ENCODE results near the gene AKAP13.
"Not testable (repeated sequence)": the region's sequence is repeated elsewhere in the genome, so short reads cannot be mapped to it uniquely, and the experiment has no call there.

The AKAP13 gene

GRCh38 chr15:85481543-85481942 lies 101.1 kb downstream of the AKAP13 start:
- not testable (repeated sequence) for DNase-seq

GRCh38 chr15:85482894-85483293 lies 102.5 kb downstream of the AKAP13 start:
- DNase-seq, result no peak

GRCh38 chr15:85483955-85484354 lies 103.6 kb downstream of the AKAP13 start:
- DNase-seq, result not testable (repeated sequence)

GRCh38 chr15:85484923-85485322 lies 104.5 kb downstream of the AKAP13 start:
- DNase-seq, result not testable (repeated sequence)

GRCh38 chr15:85485956-85486567 lies 105.7 kb downstream of the AKAP13 start:
- DNase-seq, result peak; percentile 50 to 54

- DNase-seq, result not testable (repeated sequence)
These were observed 107.4 kb downstream of the AKAP13 start for GRCh38 chr15:85487796-85488195.

GRCh38 chr15:85488997-85489396 lies 108.6 kb downstream of the AKAP13 start:
- DNase-seq, result no peak

- no peak for DNase-seq
These were observed 109.5 kb downstream of the AKAP13 start for GRCh38 chr15:85489773-85490493.

GRCh38 chr15:85490856-85491255 lies 110.5 kb downstream of the AKAP13 start:
- no peak for DNase-seq

GRCh38 chr15:85491691-85492090 lies 111.3 kb downstream of the AKAP13 start:
- no peak for DNase-seq

GRCh38 chr15:85492406-85492805 lies 112.0 kb downstream of the AKAP13 start:
- no peak for DNase-seq

- no peak for DNase-seq
These were observed 112.9 kb downstream of the AKAP13 start for GRCh38 chr15:85493260-85493659.

GRCh38 chr15:85494048-85494777 lies 113.8 kb downstream of the AKAP13 start:
- DNase-seq, result no peak

GRCh38 chr15:85495096-85495495 lies 114.7 kb downstream of the AKAP13 start:
- no peak for DNase-seq

- no peak for DNase-seq
These were observed 115.1 kb downstream of the AKAP13 start for GRCh38 chr15:85495544-85495943.

GRCh38 chr15:85496151-85496550 lies 115.7 kb downstream of the AKAP13 start:
- no peak for DNase-seq

GRCh38 chr15:85496551-85497171 lies 116.3 kb downstream of the AKAP13 start:
- no peak for DNase-seq

GRCh38 chr15:85497172-85497569 lies 116.8 kb downstream of the AKAP13 start:
- DNase-seq, result no peak

- no peak for DNase-seq
These were observed 118.1 kb downstream of the AKAP13 start for GRCh38 chr15:85498471-85498870.

GRCh38 chr15:85499371-85499887 lies 119.0 kb downstream of the AKAP13 start:
- no peak for DNase-seq

GRCh38 chr15:85500060-85500708 lies 119.8 kb downstream of the AKAP13 start:
- no peak for DNase-seq

- no peak for DNase-seq
These were observed 120.3 kb downstream of the AKAP13 start for GRCh38 chr15:85500729-85501128.

GRCh38 chr15:85501574-85501973 lies 121.2 kb downstream of the AKAP13 start:
- DNase-seq, result no peak
